WTC11 (cell line): ENCODE data around the gene SMC3. TPM values are rescaled to one million over a fixed set of nuclear protein-coding genes. Genes with fewer than 3 reads are reported as not detected.
"Not testable (repeated sequence)": the region's sequence is repeated elsewhere in the genome, so short reads cannot be mapped to it uniquely, and the experiment has no call there.

Source experiments
- ATAC-seq: fragments of 200-7000 bp; cut with Tn5 transposase; 2 replicates; pipeline ENCODE4 v1.10.0; 2021; ENCODE audit warnings: mild to moderate bottlenecking, moderate library complexity
- CTCF ChIA-PET: fragments of 300-600 bp; sonication (Branson Sonifier 250); formaldehyde crosslinking; loops from one replicate; lab custom pipeline; 2021; ENCODE audit warnings: antibody characterized with exemption; lab: Charles Lee
- POLR2A ChIA-PET: fragments of 350-600 bp; sonication (Branson Sonifier 250); formaldehyde crosslinking; loops from one replicate; lab custom pipeline; 2021; ENCODE audit warnings: antibody characterized with exemption; lab: Charles Lee
- DNase-seq: peaks from one replicate; pipeline ENCODE4 v3.0.0; 2021; ENCODE audit warnings: low spot score
- H3K27ac Mint-ChIP-seq: 2 replicates; pipeline ENCODE4 v1.8.0; 2021; ENCODE audit warnings: mixed read lengths
- H3K27me3 Mint-ChIP-seq: 2 replicates; pipeline ENCODE4 v1.8.0; 2021; ENCODE audit warnings: low read depth, mild to moderate bottlenecking, moderate library complexity, mixed read lengths
- H3K36me3 Mint-ChIP-seq: 2 replicates; pipeline ENCODE4 v1.8.0; 2021; ENCODE audit warnings: mixed read lengths
- H3K4me1 Mint-ChIP-seq: 2 replicates; pipeline ENCODE4 v1.8.0; 2022; ENCODE audit warnings: mixed read lengths
- H3K4me3 Mint-ChIP-seq: 2 replicates; pipeline ENCODE4 v1.8.0; 2021; ENCODE audit warnings: mild to moderate bottlenecking, moderate library complexity, mixed read lengths
- H3K9me3 Mint-ChIP-seq: 2 replicates; pipeline ENCODE4 v1.8.0; 2021; ENCODE audit warnings: mixed read lengths
- ELF4 ChIP-seq: sonication (generic); formaldehyde crosslinking; IDR thresholded peaks from 2 replicates; pipeline ENCODE4 v1.8.1; 2022; ENCODE audit warnings: low read depth, mild to moderate bottlenecking, moderate library complexity, missing genetic modification reagents
- EMX1 ChIP-seq: fragments of 250-450 bp; sonication (Bioruptor Pico); IDR thresholded peaks from 2 replicates; pipeline ENCODE4 v1.8.0; 2021; ENCODE audit warnings: mild to moderate bottlenecking
- FOXP1 ChIP-seq: sonication (generic); formaldehyde crosslinking; IDR thresholded peaks from 2 replicates; pipeline ENCODE4 v1.8.0; 2022; ENCODE audit warnings: missing genetic modification reagents, mild to moderate bottlenecking, moderate library complexity, borderline replicate concordance
- GTF2I ChIP-seq: fragments of 250-450 bp; sonication (Bioruptor Pico); conservative IDR thresholded peaks from 2 replicates; pipeline ENCODE4 v1.4.0; 2021; ENCODE audit warnings: mild to moderate bottlenecking
- JUN ChIP-seq: sonication (generic); formaldehyde crosslinking; IDR thresholded peaks from 2 replicates; pipeline ENCODE4 v1.8.0; 2023; ENCODE audit warnings: mild to moderate bottlenecking, missing genetic modification reagents
- SMAD4 ChIP-seq: sonication (generic); formaldehyde crosslinking; IDR thresholded peaks from 2 replicates; pipeline ENCODE4 v1.8.0; 2022; ENCODE audit warnings: mild to moderate bottlenecking, missing genetic modification reagents
- SOX15 ChIP-seq: fragments of 250-450 bp; sonication (Bioruptor Pico); IDR thresholded peaks from 2 replicates; pipeline ENCODE4 v1.9.0; 2021; ENCODE audit warnings: mild to moderate bottlenecking
- TEAD1 ChIP-seq: sonication (generic); formaldehyde crosslinking; IDR thresholded peaks from 2 replicates; pipeline ENCODE4 v1.8.0; 2022; ENCODE audit warnings: mild to moderate bottlenecking, missing genetic modification reagents
- USF1 ChIP-seq: sonication (generic); formaldehyde crosslinking; IDR thresholded peaks from 2 replicates; pipeline ENCODE4 v1.8.0; 2022; ENCODE audit warnings: mild to moderate bottlenecking, missing genetic modification reagents
- USF2 ChIP-seq: sonication (generic); formaldehyde crosslinking; IDR thresholded peaks from 2 replicates; pipeline ENCODE4 v1.8.1; 2023; ENCODE audit warnings: mild to moderate bottlenecking, missing genetic modification reagents, moderate library complexity
- ZNF281 ChIP-seq: sonication (generic); formaldehyde crosslinking; IDR thresholded peaks from 2 replicates; pipeline ENCODE4 v1.8.0; 2023; ENCODE audit warnings: mild to moderate bottlenecking, missing genetic modification reagents
- ZNF512 ChIP-seq: sonication (generic); formaldehyde crosslinking; IDR thresholded peaks from 2 replicates; pipeline ENCODE4 v1.8.1; 2022; ENCODE audit warnings: missing genetic modification reagents, borderline replicate concordance
- total RNA-seq: library from RNA; stranded (reverse); gene quantifications from 3 replicates; pipeline ENCODE4 v1.2.3, GENCODE V29; 2021

The SMC3 gene
- total RNA-seq, 1 experiment from 2014 or later = 71.0 TPM

GRCh38 chr10:110638319-110638718 is 70.8 kb downstream of the SMC3 start (continued):
- TF ChIP-seq ELF4 (CRISPR knock-in tag) = no peak
- TF ChIP-seq EMX1 (CRISPR knock-in tag) = no peak
- TF ChIP-seq GTF2I (CRISPR knock-in tag) = no peak
- TF ChIP-seq ZNF512 (CRISPR knock-in tag) = no peak

- H3K27ac Mint-ChIP-seq, CTCF ChIA-PET, DNase-seq, H3K9me3 Mint-ChIP-seq, POLR2A ChIA-PET, H3K36me3 Mint-ChIP-seq, H3K4me3 Mint-ChIP-seq, ATAC-seq: not testable (repeated sequence)
- H3K4me1 Mint-ChIP-seq = peaks cover 39% of the 10 kb centered on the region
- peaks cover 27% of the 10 kb centered on the region for H3K27me3 Mint-ChIP-seq
Measured at GRCh38 chr10:110639046-110639445, 71.6 kb downstream of the SMC3 start.

- H3K4me3 Mint-ChIP-seq, DNase-seq, H3K36me3 Mint-ChIP-seq, POLR2A ChIA-PET, ATAC-seq, H3K9me3 Mint-ChIP-seq, H3K27ac Mint-ChIP-seq: not testable (repeated sequence)
- Mint-ChIP-seq H3K27me3 (peaks cover 34% of the 10 kb centered on the region), H3K4me1 (peaks cover 42% of the 10 kb centered on the region)
- CTCF ChIA-PET = interaction anchor here (2.1 kb wide), 1 partner anchor 29 kb away, joined by 11 read pairs; no protein-coding TSS in a partner anchor
Measured at GRCh38 chr10:110639858-110640257, 72.4 kb downstream of the SMC3 start.

- ChIA-PET POLR2A (no interaction called here), CTCF (interaction anchor here (1.0 to 2.1 kb wide), 2 partner anchors 31 kb away, joined by 6 to 11 read pairs; no protein-coding TSS in a partner anchor)
- Mint-ChIP-seq H3K27ac (no peak overlapping the region), H3K9me3 (no peaks in the 10 kb centered on the region), H3K27me3 (peaks cover 47% of the 10 kb centered on the region), H3K4me1 (peaks cover 48% of the 10 kb centered on the region), H3K36me3 (no peaks in the 10 kb centered on the region), H3K4me3 (peak overlapping the region; percentile 33)
- TF ChIP-seq USF1 (peak; percentile 90), SOX15 (CRISPR knock-in tag) (no peak), JUN (CRISPR knock-in tag) (no peak), SMAD4 (CRISPR knock-in tag) (0 out of 2 replicates have a peak, but pooled peaks have one; percentile 23), TEAD1 (CRISPR knock-in tag) (peak; percentile 29; the same call in 1 of the 2 replicates), ZNF281 (CRISPR knock-in tag) (peak; percentile 80), FOXP1 (CRISPR knock-in tag) (no peak), USF2 (CRISPR knock-in tag) (peak; percentile 90)
- DNase-seq (peak; percentile 70), ATAC-seq (peak; percentile 58)
Measured at GRCh38 chr10:110641256-110641655, 73.8 kb downstream of the SMC3 start.
